Endometrium (tissue), 2 donors: ENCODE results near the gene SLC35B2.

ENCODE experiments used
- FAIRE-seq: peaks from 2 replicates; lab custom pipeline; 2012; peaks lifted over from hg19 to GRCh38; lab: Jason Lieb, UNC
- donor health status: control.
- donor health status: control.

The SLC35B2 gene

GRCh38 chr6:44257025-44257752 is at the start of gene SLC35B2:
Gene SLC35B2 (minus strand): TSS chr6:44257528. CDS start chr6:44257410, 118 bp downstream.
- FAIRE-seq, result no peak

- FAIRE-seq, result no peak
Measured at GRCh38 chr6:44306710-44307109, 49.4 kb upstream of the SLC35B2 start.

- no peak for FAIRE-seq
Measured at GRCh38 chr6:44305200-44305725, 47.9 kb upstream of the SLC35B2 start.

- no peak for FAIRE-seq
Measured at GRCh38 chr6:44304282-44305199, 47.2 kb upstream of the SLC35B2 start.

GRCh38 chr6:44303842-44304241 is 46.5 kb upstream of the SLC35B2 start:
- no peak for FAIRE-seq

GRCh38 chr6:44302856-44303255 is 45.5 kb upstream of the SLC35B2 start:
- no peak for FAIRE-seq

- FAIRE-seq, result no peak
Measured at GRCh38 chr6:44301782-44302564, 44.6 kb upstream of the SLC35B2 start.

- no peak for FAIRE-seq
Measured at GRCh38 chr6:44301106-44301505, 43.8 kb upstream of the SLC35B2 start.

- no peak for FAIRE-seq
Measured at GRCh38 chr6:44300292-44300823, 43.0 kb upstream of the SLC35B2 start.

- FAIRE-seq, result no peak
Measured at GRCh38 chr6:44298864-44299263, 41.5 kb upstream of the SLC35B2 start.

- FAIRE-seq, result no peak
Measured at GRCh38 chr6:44298055-44298803, 40.9 kb upstream of the SLC35B2 start.

- FAIRE-seq, result no peak
Measured at GRCh38 chr6:44297063-44298038, 40.0 kb upstream of the SLC35B2 start.

- no peak for FAIRE-seq
Measured at GRCh38 chr6:44294832-44295791, 37.8 kb upstream of the SLC35B2 start.

GRCh38 chr6:44292661-44293365 is 35.5 kb upstream of the SLC35B2 start:
- no peak for FAIRE-seq

GRCh38 chr6:44291841-44292240 is 34.5 kb upstream of the SLC35B2 start:
- no peak for FAIRE-seq

- FAIRE-seq, result no peak
Measured at GRCh38 chr6:44289726-44290260, 32.5 kb upstream of the SLC35B2 start.

- FAIRE-seq, result no peak
Measured at GRCh38 chr6:44286747-44287146, 29.4 kb upstream of the SLC35B2 start.

GRCh38 chr6:44286285-44286565 is 28.9 kb upstream of the SLC35B2 start:
- FAIRE-seq, result no peak
